HCT116 (cell line): ENCODE measurements around the gene GPR4.

Experiments
- EGR1 ChIP-seq: IDR thresholded peaks from 2 replicates; pipeline ENCODE4 v1.6.1; 2012; ENCODE audit warnings: low read depth
- EZH2 ChIP-seq: fragments of 200-600 bp; sonication (generic); IDR thresholded peaks from 2 replicates; pipeline ENCODE4 v1.6.1; 2017; ENCODE audit warnings: antibody characterized with exemption, mixed run types
- EZH2phosphoT487 ChIP-seq: fragments of 200-600 bp; IDR thresholded peaks from 2 replicates; pipeline ENCODE4 v1.6.1; 2018; ENCODE audit warnings: antibody characterized with exemption, borderline replicate concordance
- POLR2A ChIP-seq: IDR thresholded peaks from 2 replicates; pipeline ENCODE4 v1.7.0; 2011; ENCODE audit warnings: borderline replicate concordance; ENCODE audit not compliant: insufficient read depth, insufficient read length; ENCODE audit errors: extremely low read depth
- POLR2AphosphoS5 ChIP-seq: IDR thresholded peaks from 2 replicates; pipeline ENCODE4 v1.6.1; 2011; ENCODE audit warnings: mild to moderate bottlenecking, low read depth, low read length, moderate library complexity
- RAD21 ChIP-seq: IDR thresholded peaks from 2 replicates; pipeline ENCODE4 v1.6.1; 2012; ENCODE audit warnings: low read depth, mild to moderate bottlenecking
- SIN3A ChIP-seq: IDR thresholded peaks from 2 replicates; pipeline ENCODE4 v1.6.1; 2012; ENCODE audit warnings: low read depth
- SRF ChIP-seq: IDR thresholded peaks from 2 replicates; pipeline ENCODE4 v1.6.1; 2012; ENCODE audit warnings: low read depth
- ZNF274 ChIP-seq: fragments of 200-500 bp; sonication (Bioruptor generic); IDR thresholded peaks from 2 replicates; pipeline ENCODE4 v1.6.1; 2014; ENCODE audit warnings: mild to moderate bottlenecking, low read depth, low read length, inconsistent platforms
- TF ChIP-seq, protein P1 (sequence below), 3 experiments: fragments of 200-600 bp in 1 of 3; sonication (generic) in 1 of 3; IDR thresholded peaks in 2 of 3; conservative IDR thresholded peaks in 1 of 3; 2 replicates each; pipeline ENCODE4 v1.5.1; 2012 to 2017; ENCODE audit warnings: low read depth in 2 of 3, low read length in 2 of 3, antibody characterized with exemption in 1 of 3, borderline replicate concordance in 1 of 3, control low read depth in 1 of 3, mild to moderate bottlenecking in 1 of 3, mixed read lengths in 1 of 3, mixed run types in 1 of 3, moderate library complexity in 1 of 3; ENCODE audit not compliant: insufficient read depth in 1 of 3
- TF ChIP-seq, protein P2 (sequence below): IDR thresholded peaks from 2 replicates; pipeline ENCODE4 v1.6.1; 2012
- TF ChIP-seq, protein P3 (sequence below): IDR thresholded peaks from 2 replicates; pipeline ENCODE4 v1.6.1; 2012
- TF ChIP-seq, protein P4 (sequence below): IDR thresholded peaks from 2 replicates; pipeline ENCODE4 v1.6.1; 2012; ENCODE audit warnings: low read depth

DNA sequence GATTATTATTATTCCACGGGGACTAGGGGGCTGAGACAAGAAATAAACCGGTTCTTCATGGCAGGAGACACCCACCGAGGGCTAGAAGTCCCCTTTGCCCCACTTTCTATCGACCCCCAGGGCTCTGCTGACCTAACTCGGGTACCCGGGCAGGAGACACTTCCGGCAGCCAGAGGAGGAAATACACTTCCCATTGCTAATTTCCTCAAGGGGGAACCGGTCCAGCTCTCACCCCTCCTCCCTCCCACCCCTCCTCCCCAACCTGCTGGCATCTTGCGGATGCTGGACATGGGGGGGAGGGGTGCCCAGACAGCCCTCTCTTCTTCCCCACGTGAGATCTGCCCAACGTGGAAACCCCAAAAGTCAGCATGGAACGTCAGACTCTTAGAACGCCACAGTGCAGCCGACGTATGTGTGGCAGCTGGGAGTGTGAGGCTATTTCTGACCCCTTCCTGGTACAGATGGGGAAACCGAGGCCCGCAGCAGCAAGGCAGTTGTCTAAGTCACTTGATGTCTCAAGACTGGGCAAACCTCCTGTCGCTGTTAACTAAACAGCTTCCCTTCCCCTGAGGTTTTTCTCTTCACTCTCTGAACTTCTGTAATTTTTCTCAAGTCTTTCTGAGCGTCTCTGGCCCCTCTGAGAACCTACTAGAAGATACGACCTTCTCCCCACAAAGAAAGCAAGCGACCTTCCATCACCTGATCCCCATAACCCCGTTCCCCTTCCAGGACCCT, 3.6 kb downstream of the GPR4 start:
- no peak for TF ChIP-seq POLR2A
- TF ChIP-seq, protein P1, sequence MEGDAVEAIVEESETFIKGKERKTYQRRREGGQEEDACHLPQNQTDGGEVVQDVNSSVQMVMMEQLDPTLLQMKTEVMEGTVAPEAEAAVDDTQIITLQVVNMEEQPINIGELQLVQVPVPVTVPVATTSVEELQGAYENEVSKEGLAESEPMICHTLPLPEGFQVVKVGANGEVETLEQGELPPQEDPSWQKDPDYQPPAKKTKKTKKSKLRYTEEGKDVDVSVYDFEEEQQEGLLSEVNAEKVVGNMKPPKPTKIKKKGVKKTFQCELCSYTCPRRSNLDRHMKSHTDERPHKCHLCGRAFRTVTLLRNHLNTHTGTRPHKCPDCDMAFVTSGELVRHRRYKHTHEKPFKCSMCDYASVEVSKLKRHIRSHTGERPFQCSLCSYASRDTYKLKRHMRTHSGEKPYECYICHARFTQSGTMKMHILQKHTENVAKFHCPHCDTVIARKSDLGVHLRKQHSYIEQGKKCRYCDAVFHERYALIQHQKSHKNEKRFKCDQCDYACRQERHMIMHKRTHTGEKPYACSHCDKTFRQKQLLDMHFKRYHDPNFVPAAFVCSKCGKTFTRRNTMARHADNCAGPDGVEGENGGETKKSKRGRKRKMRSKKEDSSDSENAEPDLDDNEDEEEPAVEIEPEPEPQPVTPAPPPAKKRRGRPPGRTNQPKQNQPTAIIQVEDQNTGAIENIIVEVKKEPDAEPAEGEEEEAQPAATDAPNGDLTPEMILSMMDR (IDR thresholded peaks at IDR 0.05 in 2 of 3, conservative IDR thresholded peaks at IDR 0.05 in 1 of 3; ENCODE audit: borderline replicate concordance in 1 of 3, insufficient read depth in 1 of 3, low read depth in 2 of 3, low read length in 2 of 3): no peak
- no peak for TF ChIP-seq EZH2
- TF ChIP-seq, protein P2, sequence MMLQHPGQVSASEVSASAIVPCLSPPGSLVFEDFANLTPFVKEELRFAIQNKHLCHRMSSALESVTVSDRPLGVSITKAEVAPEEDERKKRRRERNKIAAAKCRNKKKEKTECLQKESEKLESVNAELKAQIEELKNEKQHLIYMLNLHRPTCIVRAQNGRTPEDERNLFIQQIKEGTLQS: no peak
- no peak for TF ChIP-seq EGR1
- no peak for TF ChIP-seq RAD21
- TF ChIP-seq POLR2AphosphoS5: no peak
- no peak for TF ChIP-seq SRF
- TF ChIP-seq ZNF274: no peak
- no peak for TF ChIP-seq SIN3A
- TF ChIP-seq, protein P3, sequence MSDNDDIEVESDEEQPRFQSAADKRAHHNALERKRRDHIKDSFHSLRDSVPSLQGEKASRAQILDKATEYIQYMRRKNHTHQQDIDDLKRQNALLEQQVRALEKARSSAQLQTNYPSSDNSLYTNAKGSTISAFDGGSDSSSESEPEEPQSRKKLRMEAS: no peak
- no peak for TF ChIP-seq EZH2phosphoT487
- TF ChIP-seq, protein P4, sequence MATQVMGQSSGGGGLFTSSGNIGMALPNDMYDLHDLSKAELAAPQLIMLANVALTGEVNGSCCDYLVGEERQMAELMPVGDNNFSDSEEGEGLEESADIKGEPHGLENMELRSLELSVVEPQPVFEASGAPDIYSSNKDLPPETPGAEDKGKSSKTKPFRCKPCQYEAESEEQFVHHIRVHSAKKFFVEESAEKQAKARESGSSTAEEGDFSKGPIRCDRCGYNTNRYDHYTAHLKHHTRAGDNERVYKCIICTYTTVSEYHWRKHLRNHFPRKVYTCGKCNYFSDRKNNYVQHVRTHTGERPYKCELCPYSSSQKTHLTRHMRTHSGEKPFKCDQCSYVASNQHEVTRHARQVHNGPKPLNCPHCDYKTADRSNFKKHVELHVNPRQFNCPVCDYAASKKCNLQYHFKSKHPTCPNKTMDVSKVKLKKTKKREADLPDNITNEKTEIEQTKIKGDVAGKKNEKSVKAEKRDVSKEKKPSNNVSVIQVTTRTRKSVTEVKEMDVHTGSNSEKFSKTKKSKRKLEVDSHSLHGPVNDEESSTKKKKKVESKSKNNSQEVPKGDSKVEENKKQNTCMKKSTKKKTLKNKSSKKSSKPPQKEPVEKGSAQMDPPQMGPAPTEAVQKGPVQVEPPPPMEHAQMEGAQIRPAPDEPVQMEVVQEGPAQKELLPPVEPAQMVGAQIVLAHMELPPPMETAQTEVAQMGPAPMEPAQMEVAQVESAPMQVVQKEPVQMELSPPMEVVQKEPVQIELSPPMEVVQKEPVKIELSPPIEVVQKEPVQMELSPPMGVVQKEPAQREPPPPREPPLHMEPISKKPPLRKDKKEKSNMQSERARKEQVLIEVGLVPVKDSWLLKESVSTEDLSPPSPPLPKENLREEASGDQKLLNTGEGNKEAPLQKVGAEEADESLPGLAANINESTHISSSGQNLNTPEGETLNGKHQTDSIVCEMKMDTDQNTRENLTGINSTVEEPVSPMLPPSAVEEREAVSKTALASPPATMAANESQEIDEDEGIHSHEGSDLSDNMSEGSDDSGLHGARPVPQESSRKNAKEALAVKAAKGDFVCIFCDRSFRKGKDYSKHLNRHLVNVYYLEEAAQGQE: no peak
